Gastrocnemius medialis (tissue), 4 donors: ENCODE results near the gene SENP8.

Source experiments
- POLR2A ChIP-seq, 2 donors: fragments of 450-650 bp; IDR thresholded peaks; one replicate each; pipeline ENCODE4 v1.6.1; 2017; ENCODE audit warnings: antibody characterized with exemption in 2 of 2, mild to moderate bottlenecking in 2 of 2, moderate library complexity in 2 of 2
- TF ChIP-seq, protein P1 (sequence below), 5 experiments: fragments of 450-650 bp in 3 of 5; fragments of 200-600 bp in 2 of 5; sonication (generic) in 2 of 5; IDR thresholded peaks in 4 of 5; conservative IDR thresholded peaks in 1 of 5; 1 replicate in 4 of 5; 2 replicates in 1 of 5; pipeline ENCODE4 v1.5.1; 2016 to 2019; ENCODE audit warnings: antibody characterized with exemption in 5 of 5, mild to moderate bottlenecking in 3 of 5, moderate library complexity in 3 of 5

DNA sequence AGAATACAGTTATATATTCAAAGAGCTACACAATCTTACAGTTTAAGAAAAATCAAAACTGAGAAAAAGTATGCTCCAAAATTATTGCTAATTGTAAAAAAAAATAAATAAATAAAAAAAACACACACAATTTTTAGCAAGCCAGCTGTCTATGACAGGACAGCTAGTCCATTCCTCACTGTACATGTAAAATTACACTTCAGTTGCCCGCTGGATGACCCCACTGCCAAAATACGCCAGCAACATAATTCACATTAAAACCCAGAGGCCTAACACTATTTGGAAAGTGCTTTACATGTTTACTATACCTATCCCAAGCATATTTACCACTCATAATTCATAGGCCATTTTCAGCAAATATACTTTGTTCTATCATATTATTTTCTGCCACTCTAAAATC is 6.1 kb upstream of the SENP8 start:
- TF ChIP-seq, protein P1, sequence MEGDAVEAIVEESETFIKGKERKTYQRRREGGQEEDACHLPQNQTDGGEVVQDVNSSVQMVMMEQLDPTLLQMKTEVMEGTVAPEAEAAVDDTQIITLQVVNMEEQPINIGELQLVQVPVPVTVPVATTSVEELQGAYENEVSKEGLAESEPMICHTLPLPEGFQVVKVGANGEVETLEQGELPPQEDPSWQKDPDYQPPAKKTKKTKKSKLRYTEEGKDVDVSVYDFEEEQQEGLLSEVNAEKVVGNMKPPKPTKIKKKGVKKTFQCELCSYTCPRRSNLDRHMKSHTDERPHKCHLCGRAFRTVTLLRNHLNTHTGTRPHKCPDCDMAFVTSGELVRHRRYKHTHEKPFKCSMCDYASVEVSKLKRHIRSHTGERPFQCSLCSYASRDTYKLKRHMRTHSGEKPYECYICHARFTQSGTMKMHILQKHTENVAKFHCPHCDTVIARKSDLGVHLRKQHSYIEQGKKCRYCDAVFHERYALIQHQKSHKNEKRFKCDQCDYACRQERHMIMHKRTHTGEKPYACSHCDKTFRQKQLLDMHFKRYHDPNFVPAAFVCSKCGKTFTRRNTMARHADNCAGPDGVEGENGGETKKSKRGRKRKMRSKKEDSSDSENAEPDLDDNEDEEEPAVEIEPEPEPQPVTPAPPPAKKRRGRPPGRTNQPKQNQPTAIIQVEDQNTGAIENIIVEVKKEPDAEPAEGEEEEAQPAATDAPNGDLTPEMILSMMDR (IDR thresholded peaks at IDR 0.05 in 4 of 5, conservative IDR thresholded peaks at IDR 0.05 in 1 of 5), result no peak
- TF ChIP-seq POLR2A (IDR thresholded peaks at IDR 0.05), result no peak
